Adrenal gland (tissue), 12 donors: ENCODE measurements around the gene PPP2R2C. TPM values are rescaled to one million over a fixed set of nuclear protein-coding genes. Genes with fewer than 3 reads are reported as not detected.
A peak's percentile ranks its signal among the peaks of the same experiment; 100 is the strongest.

ENCODE experiments used
- DNase-seq, 7 donors: peaks; one replicate each; pipeline ENCODE4 v3.0.0-alpha.2; 2019 to 2020
- H3K27ac ChIP-seq, 5 donors: fragments of 200-600 bp; sonication (generic) in 4 of 5; 1 replicate in 3 of 5; 2 replicates in 2 of 5; pipeline versions ENCODE4 v1.5.1 to v1.8.0; 2016 to 2020; ENCODE audit warnings: mild to moderate bottlenecking in 1 of 5
- H3K27me3 ChIP-seq: fragments of 200-600 bp; 2 replicates; pipeline ENCODE4 v1.8.0; 2021
- H3K36me3 ChIP-seq, 2 donors: fragments of 200-600 bp; replicated peaks in 1 of 2; 1 replicate in 1 of 2; 2 replicates in 1 of 2; pipeline versions ENCODE4 v1.5.1 to v1.8.0; 2018 to 2022
- H3K4me1 ChIP-seq, 2 donors: fragments of 200-600 bp; replicated peaks in 1 of 2; 1 replicate in 1 of 2; 2 replicates in 1 of 2; pipeline versions ENCODE4 v1.5.1 to v1.8.0; 2018 to 2021
- H3K4me3 ChIP-seq, 4 donors: fragments of 200-600 bp; sonication (generic) in 3 of 4; one replicate each; pipeline ENCODE4 v1.5.1; 2016 to 2018
- H3K9me3 ChIP-seq, 3 donors: fragments of 200-600 bp; sonication (generic) in 1 of 3; replicated peaks in 1 of 3; 1 replicate in 2 of 3; 2 replicates in 1 of 3; pipeline versions ENCODE4 v1.5.1 to v1.8.0; 2016 to 2021
- POLR2A ChIP-seq, 2 donors: fragments of 450-650 bp; IDR thresholded peaks; one replicate each; pipeline ENCODE4 v1.6.1; 2017; ENCODE audit warnings: antibody characterized with exemption in 2 of 2, mild to moderate bottlenecking in 2 of 2, moderate library complexity in 1 of 2
- WGBS, 4 donors: extraction: QIAGEN DNeasy Blood & Tissue Kit in 2 of 4; methylation state at CpG; one replicate each; pipeline versions ENCODE4 v1.1.5 to v1.1.7; 2013 to 2017; 5-methylcytosine and 5-hydroxymethylcytosine counted together
- intact Hi-C, 2 donors: fragments of 100-400 bp; cut with DNase I; formaldehyde crosslinking; loops; one replicate each; pipeline versions ENCODE4 v1.14.1 to v1.15.0; 2022 to 2023
- polyA plus RNA-seq, 3 donors: library from polyadenylated mRNA; stranded (reverse); fragments of 200-250 nt in 2 of 3; fragments of 350-450 nt in 1 of 3; fragmentation: Illumina TruSeq in 1 of 3; extraction: RNeasy Lipid Tissue Mini Kit (QIAGEN cat#74804) in 1 of 3; gene quantifications; one replicate each; pipeline ENCODE4 v1.2.3, GENCODE V29; 2013 to 2014
- total RNA-seq, 9 donors: library from RNA; depleted of rRNA in 4 of 9; stranded (reverse); fragments of >200 nt in 4 of 9; fragments of 120-200 nt in 1 of 9; fragmentation: NEBNext Ultra II Directional in 1 of 9; extraction: Animal tissue kit (Norgen Biotek cat#: 25700) in 1 of 9; gene quantifications; one replicate each; pipeline versions ENCODE4 v1.1.0 to v1.2.4, GENCODE V29; 2013 to 2023
- TF ChIP-seq, protein P1 (sequence below), 6 experiments: fragments of 450-650 bp in 4 of 6; fragments of 200-600 bp in 2 of 6; sonication (generic) in 1 of 6; IDR thresholded peaks; 1 replicate in 5 of 6; 2 replicates in 1 of 6; pipeline versions ENCODE4 v1.5.1 to v1.8.0; 2016 to 2021; ENCODE audit warnings: antibody characterized with exemption in 6 of 6, mild to moderate bottlenecking in 2 of 6, moderate library complexity in 1 of 6
- donor health status: healthy with polysubstance abuse.
- donor health status: Bipolar disorder and iron deficiency.
- donor health status: DM: yes; HTN: yes; CAD: no.
- donor health status: DM: no; HTN: no; CAD: no.
- donor health status: DM: no; HTN: no; CAD: no.
- donor health status: DM: yes; HTN: yes; CAD: no.

The PPP2R2C gene
- total and polyA plus RNA-seq, 12 donors: 0.17 to 7.2 (median 2.0) TPM; not detected in 3

GRCh38 chr4:6318206-6318605, 154.2 kb downstream of the PPP2R2C start:
- Histone ChIP-seq H3K27me3 (no peaks in the 10 kb centered on the region), H3K9me3 (no peaks in the 10 kb centered on the region), H3K27ac (no peak overlapping the region), H3K4me3 (no peak overlapping the region), H3K36me3 (no peaks in the 10 kb centered on the region), H3K4me1 (no peaks in the 10 kb centered on the region)
- DNase-seq: no peak
- intact Hi-C loops: no loop called here
- 72 to 84% (median 75%) methylated on average over 8 to 12 of the region's 12 CpGs for WGBS, 4 donors
- TF ChIP-seq, protein P1, sequence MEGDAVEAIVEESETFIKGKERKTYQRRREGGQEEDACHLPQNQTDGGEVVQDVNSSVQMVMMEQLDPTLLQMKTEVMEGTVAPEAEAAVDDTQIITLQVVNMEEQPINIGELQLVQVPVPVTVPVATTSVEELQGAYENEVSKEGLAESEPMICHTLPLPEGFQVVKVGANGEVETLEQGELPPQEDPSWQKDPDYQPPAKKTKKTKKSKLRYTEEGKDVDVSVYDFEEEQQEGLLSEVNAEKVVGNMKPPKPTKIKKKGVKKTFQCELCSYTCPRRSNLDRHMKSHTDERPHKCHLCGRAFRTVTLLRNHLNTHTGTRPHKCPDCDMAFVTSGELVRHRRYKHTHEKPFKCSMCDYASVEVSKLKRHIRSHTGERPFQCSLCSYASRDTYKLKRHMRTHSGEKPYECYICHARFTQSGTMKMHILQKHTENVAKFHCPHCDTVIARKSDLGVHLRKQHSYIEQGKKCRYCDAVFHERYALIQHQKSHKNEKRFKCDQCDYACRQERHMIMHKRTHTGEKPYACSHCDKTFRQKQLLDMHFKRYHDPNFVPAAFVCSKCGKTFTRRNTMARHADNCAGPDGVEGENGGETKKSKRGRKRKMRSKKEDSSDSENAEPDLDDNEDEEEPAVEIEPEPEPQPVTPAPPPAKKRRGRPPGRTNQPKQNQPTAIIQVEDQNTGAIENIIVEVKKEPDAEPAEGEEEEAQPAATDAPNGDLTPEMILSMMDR (IDR thresholded peaks at IDR 0.05): no peak
- no peak for TF ChIP-seq POLR2A (IDR thresholded peaks at IDR 0.05)

DNA sequence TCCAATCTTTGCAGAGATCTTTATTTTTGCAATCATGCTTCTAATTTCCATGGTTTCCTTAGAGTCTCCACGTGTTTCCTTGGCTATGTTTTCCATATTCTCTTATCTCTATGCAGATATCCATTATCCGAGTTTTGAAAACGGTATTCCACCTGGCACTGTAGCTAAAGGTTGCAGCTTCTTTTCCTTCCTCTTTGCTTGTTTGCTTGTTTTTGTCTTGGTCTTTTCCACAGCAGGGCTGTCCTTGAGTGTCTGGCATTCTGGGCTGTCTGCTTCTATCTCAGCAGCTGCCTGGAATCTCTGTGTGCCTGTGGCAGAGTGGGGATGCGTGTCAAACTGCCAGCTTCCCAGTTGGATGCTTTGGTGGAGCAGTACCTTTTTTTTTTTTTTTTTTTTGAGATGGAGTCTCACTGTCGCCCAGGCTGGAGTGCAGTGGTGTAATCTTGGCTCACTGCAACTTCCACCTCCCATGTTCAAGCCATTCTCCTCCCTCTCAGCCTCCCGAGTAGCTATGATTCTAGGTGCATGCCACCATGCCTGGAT, 155.9 kb downstream of the PPP2R2C start:
- 36 to 46% (median 44%) methylated on average over 6 of the region's 6 CpGs for WGBS, 4 donors

GRCh38 chr4:6313216-6313615, 159.2 kb downstream of the PPP2R2C start:
- Histone ChIP-seq H3K36me3 (no peaks in the 10 kb centered on the region), H3K4me3 (no peak overlapping the region), H3K27me3 (no peaks in the 10 kb centered on the region), H3K4me1 (no peaks in the 10 kb centered on the region), H3K27ac (no peak overlapping the region), H3K9me3 (no peaks in the 10 kb centered on the region)
- WGBS, 4 donors: 76 to 90% (median 79%) methylated on average over 6 of the region's 6 CpGs
- intact Hi-C loops: no loop called here
- no peak for DNase-seq
- TF ChIP-seq, protein P1 (IDR thresholded peaks at IDR 0.05): no peak

More for the DNA sequence above, 155.9 kb downstream of the PPP2R2C start:
- Histone ChIP-seq H3K4me3 (no peak overlapping the region), H3K4me1 (no peaks in the 10 kb centered on the region), H3K27ac (no peak overlapping the region), H3K27me3 (no peaks in the 10 kb centered on the region), H3K36me3 (no peaks in the 10 kb centered on the region), H3K9me3 (no peaks in the 10 kb centered on the region)
- DNase-seq: no peak
- TF ChIP-seq, protein P1 (IDR thresholded peaks at IDR 0.05): no peak
- intact Hi-C loops: no loop called here

DNA sequence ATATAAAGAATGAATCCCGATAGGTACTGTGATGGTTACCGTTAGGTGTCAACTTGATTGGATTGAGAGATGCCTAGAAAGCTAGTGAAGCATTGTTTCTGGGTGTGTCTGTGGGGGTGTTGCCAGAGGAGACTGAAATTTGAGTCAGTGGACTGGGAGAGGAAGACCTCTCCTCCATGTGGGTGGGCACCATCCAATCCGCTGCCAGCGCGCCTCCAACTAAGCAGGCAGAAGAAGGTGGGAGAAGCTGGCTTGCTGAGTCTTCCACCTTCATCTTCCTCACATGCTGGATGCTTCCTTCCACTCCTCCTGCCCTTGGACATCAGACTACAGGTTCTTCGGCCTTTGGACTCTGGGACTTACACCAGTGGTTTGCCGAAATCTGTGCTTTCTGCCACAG, 162.6 kb downstream of the PPP2R2C start:
- 88 to 94% (median 92%) methylated on average over 7 of the region's 7 CpGs for WGBS, 4 donors
- DNase-seq: no peak
- H3K9me3 ChIP-seq: no peaks in the 10 kb centered on the region
- TF ChIP-seq, protein P1 (IDR thresholded peaks at IDR 0.05): no peak
- TF ChIP-seq POLR2A (IDR thresholded peaks at IDR 0.05): no peak
- H3K4me1 ChIP-seq: no peaks in the 10 kb centered on the region
- no peaks in the 10 kb centered on the region for H3K36me3 ChIP-seq
- H3K4me3 ChIP-seq: peak overlapping the region in 1 of 4 donors; percentile 53
- no peaks in the 10 kb centered on the region for H3K27me3 ChIP-seq
- intact Hi-C loops: no loop called here
- no peak overlapping the region for H3K27ac ChIP-seq
